DMS53 (cell line): ENCODE results near the gene TBCB.
"Not testable (repeated sequence)": the region's sequence is repeated elsewhere in the genome, so short reads cannot be mapped to it uniquely, and the experiment has no call there.

Source experiments
- DNase-seq: peaks from one replicate; lab custom pipeline; 2025; lab: John Stamatoyannopoulos, UW

TBCB gene, protein sequence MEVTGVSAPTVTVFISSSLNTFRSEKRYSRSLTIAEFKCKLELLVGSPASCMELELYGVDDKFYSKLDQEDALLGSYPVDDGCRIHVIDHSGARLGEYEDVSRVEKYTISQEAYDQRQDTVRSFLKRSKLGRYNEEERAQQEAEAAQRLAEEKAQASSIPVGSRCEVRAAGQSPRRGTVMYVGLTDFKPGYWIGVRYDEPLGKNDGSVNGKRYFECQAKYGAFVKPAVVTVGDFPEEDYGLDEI

DNA sequence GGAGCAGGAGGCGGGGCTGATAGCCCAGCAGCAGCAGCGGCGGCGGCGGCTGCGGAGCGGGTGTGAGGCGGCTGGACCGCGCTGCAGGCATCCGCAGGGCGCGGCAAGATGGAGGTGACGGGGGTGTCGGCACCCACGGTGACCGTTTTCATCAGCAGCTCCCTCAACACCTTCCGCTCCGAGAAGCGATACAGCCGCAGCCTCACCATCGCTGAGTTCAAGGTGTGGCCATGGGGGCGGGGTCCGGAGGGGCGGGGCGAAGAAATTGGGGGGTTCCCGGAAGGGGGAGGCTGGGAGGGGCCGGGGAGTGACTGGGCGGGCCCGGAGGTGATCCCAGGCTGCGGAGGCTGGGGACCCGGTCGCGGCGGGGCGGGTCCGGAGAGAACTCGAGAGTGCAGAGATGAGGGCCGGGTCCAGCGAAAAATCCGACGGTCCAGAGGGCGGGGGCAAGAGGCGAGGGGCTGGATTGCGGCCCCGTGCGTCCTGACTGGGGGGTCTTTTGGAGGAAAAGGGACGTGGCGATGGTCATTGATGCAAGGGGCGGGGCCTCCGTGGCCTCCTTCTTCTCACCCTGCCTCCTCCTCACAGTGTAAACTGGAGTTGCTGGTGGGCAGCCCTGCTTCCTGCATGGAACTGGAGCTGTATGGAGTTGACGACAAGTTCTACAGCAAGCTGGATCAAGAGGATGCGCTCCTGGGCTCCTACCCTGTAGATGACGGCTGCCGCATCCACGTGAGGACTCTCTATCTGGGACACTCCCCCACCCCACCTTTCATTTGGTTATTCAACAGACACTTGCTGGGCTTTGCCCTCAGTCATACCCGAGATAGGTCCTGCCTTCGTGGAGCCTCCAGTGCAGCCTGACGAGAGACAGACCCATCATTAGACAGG lies at the start of gene TBCB:
Gene TBCB, plus strand, starts transcription at position 16 of the 891 bp plus-strand sequence. Its CDS starts 93 bp downstream, at position 109.
- DNase-seq: peak; percentile 88

DNA sequence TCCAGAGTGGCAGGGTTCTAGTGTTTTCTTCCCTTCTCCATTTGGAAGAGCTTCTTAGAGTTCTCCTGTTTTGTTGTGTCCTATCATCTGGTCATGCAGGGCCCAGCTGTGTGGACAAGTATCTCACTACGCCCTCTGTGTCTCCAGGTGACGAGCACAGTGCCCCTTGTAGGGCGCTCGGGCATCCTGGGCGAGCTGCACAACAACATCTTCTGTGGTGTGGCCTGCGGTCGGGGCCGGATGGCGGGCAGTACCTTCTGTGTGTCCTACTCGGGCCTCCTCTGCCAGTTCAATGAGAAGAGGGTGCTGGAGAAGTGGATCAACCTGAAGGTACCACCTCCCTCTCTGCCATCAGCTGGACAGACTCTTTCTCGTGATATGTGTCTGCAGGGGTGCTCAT lies 47.6 kb upstream of the TBCB start:
- no peak for DNase-seq

DNA sequence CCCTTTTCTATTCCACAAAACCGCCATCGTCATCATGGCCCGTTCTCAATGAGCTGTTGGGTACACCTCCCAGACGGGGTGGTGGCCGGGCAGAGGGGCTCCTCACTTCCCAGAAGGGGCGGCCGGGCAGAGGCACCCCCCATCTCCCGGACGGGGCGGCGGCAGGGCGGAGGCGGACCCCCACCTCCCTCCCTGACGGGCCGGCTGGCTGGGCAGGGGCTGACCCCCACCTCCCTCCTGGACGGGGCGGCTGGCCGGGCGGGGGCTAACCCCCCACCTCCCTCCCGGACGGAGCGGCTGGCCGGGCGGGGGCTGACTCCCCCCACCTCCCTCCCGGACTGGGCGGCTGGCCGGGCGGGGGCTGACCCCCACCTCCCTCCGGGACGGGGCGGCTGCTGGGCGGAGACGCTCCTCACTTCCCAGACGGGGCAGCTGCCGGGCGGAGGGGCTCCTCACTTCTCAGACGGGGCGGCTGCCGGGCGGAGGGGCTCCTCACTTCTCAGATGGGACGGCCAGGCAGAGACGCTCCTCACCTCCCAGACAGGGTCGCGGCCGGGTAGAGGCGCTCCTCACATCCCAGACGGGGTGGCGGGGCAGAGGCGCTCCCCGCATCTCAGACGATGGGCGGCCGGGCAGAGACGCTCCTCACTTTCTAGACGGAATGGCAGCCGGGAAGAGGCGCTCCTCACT lies 46.3 kb upstream of the TBCB start:
- not testable (repeated sequence) for DNase-seq

- no peak for DNase-seq
These were observed 43.2 kb upstream of the TBCB start for GRCh38 chr19:36072081-36072480.

GRCh38 chr19:36073121-36073876 lies 42.0 kb upstream of the TBCB start:
- DNase-seq: no peak

DNA sequence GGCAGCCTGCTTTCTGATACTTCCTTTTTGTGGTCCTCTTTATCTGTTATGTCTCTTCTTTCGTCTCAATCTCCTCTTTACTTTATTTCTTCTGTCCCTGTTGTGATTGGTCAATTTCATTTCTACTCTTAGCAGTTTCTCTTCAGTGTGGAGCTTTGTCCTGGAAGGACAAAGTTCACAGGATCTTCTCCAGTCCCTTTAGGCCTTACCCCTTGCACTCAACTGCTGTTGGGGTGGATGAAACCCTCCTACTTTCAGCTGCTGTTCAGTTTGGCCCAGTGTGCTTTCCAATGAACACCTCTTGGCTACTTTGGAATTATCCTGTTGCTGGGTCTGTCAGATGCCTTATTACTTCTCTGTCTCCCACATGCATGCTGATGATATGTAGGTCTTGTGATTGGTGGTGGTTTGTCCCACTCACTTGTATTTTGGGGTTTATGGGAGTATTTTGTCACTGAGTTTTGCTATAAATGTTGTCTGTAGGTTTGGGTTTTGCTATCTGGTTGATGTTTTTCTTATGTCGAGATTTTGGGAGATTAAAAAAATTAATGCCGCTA lies 35.8 kb upstream of the TBCB start:
- no peak for DNase-seq

GRCh38 chr19:36081385-36081784 lies 33.9 kb upstream of the TBCB start:
- no peak for DNase-seq

DNA sequence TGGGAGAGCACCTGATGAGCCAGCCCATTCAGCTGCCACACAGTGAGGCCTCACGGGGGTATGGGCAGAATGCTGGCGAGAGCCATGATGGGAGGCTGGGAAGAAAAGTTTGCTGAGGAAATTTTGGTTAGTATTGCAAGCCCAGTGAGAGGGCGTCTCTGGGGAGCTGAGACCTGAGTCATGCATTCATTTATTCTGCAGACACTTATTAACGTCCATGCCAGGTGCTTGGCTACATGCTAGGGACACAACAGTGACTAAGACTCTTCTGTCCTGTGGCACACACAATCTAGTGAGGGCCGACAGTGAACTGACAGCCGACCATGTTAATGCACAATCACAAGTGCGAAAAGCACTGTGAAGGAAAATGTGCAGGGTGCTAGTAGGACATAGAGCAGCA lies 33.4 kb upstream of the TBCB start:
- no peak for DNase-seq

GRCh38 chr19:36082916-36083315 lies 32.4 kb upstream of the TBCB start:
- no peak for DNase-seq

DNA sequence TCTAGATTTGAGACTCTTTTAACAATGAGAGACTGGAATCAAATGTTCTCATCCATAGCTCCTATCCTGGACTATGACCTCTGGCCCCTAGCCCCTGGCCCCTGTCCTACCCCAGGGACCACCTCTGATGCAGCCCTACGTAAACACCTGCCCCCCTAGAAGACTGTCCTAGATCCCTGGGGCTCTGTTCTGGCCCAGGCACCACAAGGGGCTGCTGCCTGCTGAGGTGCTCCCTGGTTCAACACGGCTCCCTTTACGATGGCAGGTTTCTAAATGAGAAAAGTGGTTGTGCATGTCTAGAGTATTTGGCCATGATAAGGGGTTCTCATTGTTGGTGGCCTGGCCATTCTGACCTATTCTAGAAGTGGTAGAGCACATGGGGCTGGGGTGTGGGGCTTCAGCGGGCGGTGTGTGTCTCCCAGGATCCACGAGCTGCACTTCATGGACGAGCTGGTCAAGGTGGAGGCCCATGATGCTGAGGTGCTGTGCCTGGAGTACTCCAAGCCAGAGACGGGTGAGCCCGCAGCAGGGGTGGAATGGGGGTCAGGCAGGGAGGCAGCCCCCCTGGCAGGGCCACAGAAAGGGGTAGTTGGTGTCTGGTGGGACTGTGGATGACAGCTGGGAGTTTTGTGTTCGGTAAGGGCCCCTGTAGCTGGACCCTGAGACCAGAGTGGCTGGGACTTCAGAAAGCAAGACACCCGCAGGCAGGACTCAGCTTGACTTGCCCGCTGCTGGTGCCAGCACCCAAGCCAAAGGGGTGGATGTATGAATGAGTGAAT lies 30.8 kb upstream of the TBCB start:
- DNase-seq: no peak

DNA sequence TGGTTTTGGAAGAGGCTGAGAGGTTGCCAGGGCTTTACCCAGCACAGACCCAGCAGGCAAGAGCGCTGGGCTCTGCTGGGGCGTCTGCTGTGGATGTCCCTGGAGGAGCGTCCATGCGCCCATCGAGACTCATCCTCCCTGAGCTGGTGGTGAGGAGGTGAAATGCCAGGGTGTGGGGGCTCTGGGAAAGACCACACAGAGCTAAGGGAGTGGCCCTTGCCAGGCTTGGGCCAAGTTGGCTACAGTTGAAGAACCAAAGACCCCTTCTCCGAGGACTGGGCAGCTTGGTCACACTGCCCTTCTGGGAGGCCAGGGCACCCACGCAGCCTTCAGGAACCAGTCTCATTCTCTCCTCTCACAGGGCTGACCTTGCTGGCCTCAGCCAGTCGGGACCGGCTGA lies 28.9 kb upstream of the TBCB start:
- DNase-seq: no peak

- DNase-seq: no peak
These were observed 25.4 kb upstream of the TBCB start for GRCh38 chr19:36089847-36090246.

- DNase-seq: no peak
These were observed 24.2 kb upstream of the TBCB start for GRCh38 chr19:36090910-36091695.

GRCh38 chr19:36092566-36092965 lies 22.7 kb upstream of the TBCB start:
- no peak for DNase-seq

- DNase-seq: no peak
These were observed 22.1 kb upstream of the TBCB start for GRCh38 chr19:36093146-36093662.

DNA sequence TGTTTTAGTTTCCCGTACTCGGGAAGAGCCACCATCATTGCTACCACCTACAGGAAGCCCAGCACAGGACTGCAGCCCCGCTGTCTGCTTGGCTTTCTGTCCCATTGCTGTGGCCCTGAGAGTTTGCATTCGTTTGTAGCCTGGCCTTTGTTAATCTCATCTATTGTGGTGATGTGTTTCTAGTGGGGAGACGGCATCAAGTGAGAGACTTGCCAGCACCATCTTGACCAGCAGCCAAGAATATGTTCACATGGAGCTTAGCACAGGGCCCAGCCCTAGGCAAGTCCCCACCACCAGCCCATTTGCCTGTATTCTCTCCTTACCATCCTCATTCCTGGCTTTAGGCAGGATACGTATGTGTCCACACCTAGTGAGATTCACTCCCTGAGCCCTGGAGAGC lies 21.6 kb upstream of the TBCB start:
- DNase-seq: no peak

DNA sequence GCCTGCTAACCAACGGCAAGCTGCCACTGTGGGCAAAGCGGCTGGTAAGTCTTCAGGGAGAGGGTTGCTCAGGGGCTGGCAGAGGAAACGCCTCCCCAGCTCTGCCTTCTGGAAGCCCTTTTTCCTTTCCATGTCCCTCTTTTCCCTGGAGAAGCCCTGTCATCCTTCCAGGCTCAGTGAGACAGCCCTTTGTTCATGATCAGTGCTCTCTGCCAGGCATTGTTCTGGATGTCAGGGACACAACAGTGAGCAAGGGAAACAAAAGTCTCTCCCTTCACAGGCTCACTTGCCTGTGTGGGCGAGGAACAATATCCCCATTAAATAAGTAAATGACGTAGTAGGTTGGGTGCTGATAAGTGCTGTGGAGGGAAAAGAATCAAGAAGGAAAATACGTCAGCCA lies 18.2 kb upstream of the TBCB start:
- DNase-seq: no peak

DNA sequence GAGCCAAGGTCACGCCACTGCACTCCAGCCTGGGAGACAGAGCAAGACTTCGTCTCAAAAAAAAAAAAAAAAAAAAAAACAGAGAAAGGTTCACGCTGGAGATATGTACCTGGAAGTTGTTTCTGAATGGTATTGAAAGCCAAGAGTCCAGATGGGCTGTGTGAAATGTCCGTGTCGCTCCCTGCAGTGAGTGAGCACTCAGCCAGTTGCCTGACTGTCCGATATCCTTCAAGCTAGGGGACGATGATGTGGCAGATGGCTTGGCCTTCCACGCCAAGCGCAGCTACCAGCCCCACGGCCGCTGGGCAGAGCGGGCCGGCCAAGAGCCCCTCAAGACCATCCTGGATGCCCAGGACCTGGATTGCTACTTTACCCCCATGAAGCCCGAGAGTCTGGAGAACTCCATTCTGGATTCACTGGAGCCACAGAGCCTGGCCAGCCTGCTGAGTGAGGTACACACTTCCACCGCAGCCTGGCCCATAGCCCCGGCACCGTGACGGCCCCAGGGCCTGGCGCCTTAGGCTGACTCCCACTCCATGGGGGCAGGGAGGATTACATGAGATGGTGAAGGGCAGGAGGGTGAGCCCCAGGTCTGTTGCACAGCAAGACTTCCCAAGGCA lies 16.0 kb upstream of the TBCB start:
- no peak for DNase-seq

- no peak for DNase-seq
These were observed 14.8 kb upstream of the TBCB start for GRCh38 chr19:36100476-36100875.
